HG02678 (cell line): ENCODE measurements around the gene MDFI.

Experiments
- ATAC-seq: cut with Tn5 transposase; IDR thresholded peaks from one replicate; pipeline ENCODE4 v1.9.1; 2021; ENCODE audit warnings: mild to moderate bottlenecking, moderate library complexity; ENCODE audit not compliant: unreplicated experiment

Gene MDFI, protein sequence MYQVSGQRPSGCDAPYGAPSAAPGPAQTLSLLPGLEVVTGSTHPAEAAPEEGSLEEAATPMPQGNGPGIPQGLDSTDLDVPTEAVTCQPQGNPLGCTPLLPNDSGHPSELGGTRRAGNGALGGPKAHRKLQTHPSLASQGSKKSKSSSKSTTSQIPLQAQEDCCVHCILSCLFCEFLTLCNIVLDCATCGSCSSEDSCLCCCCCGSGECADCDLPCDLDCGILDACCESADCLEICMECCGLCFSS

DNA sequence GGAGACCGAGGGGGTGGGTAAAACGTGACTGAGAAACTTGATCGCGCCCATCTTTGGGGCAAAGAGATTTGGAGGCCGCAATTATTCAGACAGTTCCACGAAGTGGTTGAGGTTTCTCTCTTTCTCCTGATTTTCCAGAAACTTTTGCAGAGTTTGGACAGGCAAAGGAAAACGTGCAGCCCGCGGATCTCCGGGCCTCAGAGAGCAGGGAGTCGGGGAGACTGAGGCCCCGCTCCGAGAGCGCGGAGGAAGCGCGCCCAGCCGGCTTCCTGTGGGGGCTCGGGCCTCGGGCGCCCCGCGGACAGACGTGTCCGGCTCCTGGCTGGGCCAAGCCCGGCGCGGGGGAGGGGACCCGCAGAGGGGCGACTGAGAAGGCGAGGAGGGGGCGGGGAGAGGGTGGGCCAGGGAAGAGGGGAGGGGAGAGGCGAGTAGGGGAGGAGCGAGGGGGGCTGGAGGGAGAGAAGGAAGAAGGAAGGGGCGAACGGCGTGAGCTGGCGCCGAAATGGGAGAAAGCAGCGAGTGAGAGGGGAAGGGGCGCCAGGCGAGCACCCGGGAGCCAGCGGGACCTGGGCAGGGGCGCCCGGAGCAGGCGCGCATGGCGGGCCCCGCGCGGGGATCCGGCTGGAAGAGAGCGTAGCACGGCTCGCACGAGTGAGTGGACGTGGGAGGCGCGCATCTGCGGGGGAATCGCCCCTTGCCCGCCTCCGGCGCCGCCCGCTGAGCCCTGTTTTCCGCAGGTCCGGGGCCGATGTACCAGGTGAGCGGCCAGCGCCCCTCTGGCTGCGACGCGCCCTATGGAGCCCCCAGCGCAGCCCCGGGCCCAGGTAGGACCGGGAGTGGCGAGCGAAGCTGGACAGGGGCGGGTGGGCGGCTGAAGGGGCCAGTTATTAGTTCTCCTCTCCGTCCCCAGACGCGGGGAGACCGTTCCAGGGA, at the start of gene MDFI:
TSS of gene MDFI (plus strand) at position 467 of the 933 bp plus-strand sequence. CDS start at position 749, 282 bp downstream.
- no peak for ATAC-seq

DNA sequence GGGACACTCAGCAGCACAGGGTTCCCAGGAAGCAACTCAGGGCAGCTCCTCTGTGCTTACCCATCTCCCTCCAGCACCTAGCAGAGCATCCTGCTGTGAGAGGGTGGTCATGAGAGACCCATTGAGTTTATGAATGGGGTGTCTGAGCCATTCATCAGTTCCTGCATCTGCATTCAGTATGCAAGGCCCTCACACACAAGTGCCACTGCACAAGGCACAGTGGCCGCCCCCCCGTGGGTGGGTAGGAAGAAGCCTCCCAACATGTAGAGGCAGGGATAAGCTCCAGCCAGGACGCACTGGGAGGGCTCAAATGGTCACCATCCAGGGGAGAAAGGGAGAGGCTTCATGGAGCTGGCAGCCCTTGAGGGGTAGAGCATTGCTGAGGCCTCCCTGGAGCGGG, 49.0 kb upstream of the MDFI start:
- ATAC-seq = no peak

DNA sequence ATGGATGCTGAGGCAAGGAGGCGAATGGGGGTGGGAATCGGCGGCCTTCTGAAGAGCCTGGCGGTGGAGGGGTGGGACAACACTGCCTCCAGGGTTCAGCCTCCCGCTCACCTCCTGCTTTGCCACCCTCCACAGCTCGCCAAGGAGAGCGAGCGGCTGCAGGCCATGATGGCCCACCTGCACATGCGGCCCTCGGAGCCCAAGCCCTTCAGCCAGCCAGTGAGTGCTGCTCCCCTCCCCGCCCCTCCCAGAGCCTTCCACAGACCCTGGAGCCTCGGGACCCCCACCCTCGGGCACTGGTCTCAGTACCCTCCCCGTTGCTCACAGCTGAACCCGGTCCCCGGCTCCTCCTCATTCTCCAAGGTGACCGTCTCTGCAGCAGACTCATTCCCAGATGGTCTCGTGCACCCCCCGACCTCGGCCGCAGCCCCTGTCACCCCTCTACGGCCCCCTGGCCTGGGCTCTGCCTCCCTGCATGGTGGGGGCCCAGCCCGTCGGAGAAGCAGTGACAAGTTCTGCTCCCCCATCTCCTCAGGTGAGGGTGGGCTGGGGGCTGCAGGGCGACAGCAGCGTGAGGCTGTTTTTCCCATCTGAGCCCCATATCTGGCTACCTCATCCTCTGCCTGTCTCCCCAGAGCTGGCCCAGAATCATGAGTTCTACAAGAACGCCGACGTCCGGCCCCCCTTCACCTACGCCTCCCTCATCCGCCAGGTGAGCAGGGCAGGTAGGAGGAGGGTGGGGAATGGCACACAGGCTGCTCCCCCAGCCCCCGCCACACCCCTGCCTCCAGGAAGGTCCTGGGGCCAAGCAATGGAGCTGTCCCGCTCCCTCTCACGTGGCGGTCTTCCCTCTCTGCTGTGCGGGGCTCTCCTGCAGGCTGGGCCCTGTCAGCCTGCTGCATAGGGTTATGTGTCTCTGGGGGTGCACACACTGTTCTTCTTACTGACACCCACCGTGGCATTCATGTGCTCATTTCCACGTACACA, 48.3 kb upstream of the MDFI start:
- no peak for ATAC-seq

DNA sequence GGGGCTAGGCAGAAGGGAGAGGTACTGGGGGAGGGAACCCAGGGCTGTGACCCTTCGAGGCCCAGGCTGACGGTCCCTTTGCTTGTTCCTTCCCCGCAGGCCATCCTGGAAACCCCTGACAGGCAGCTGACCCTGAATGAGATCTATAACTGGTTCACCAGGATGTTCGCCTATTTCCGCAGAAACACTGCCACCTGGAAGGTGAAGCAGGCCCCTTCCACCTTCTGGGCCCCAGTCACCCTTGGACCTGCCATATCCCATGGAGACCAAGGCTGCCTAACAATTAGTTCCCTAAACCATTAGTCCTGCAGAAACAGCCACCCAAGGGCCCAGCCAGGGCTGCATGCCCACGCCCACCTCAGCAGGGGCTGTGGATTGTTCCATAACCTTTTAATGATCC, 47.1 kb upstream of the MDFI start:
- no peak for ATAC-seq

DNA sequence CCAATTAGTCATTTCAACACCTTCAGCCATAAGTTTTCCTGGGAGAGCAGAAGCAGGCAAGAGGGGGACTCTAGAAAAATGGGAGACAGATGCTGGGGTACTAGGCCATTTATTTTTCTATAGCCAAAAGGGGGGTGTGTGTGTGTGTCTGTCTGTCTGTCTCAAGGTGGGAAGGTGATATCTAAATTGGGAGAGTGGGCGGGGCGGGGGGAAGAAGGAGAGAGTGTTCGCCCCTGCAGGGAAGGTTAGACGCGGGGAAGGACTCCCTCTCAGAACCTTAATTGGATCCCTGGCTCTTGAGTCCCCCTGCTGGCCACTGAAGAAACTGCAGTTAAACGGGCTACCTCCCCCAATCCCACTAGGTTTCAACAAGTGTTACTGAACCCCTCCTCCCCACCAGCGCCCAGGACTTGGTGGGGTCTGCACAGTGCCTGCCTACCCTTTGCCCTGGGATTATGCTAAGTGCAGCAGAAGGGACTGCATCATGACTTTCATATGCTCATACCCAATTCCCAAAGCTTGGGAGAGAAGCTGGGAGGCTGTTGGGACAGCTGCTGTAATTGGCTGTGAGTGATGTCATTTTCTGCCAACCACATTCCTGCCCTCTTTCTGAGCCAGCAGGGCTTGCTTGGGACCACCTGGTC, 46.3 kb upstream of the MDFI start:
- ATAC-seq = no peak

DNA sequence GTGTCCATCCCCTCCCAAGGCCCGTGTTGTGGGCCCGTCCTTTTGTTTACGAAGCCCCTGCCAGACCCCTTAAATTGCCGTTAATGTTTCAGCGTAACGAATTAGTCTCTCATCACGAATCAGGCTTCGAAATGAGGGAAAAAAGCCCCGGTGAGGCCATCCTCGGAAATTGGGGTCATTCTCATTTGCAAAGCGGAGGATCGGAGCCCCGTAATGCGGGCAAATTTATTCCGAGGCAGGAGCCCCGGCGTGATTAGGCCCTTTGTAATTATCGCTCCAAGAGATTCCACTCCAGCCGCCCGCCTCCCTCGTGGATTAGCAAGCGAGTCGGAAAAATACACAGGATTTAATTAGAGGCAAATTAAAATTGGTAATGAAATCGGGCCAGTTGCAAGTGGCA, 44.9 kb upstream of the MDFI start:
- no peak for ATAC-seq

DNA sequence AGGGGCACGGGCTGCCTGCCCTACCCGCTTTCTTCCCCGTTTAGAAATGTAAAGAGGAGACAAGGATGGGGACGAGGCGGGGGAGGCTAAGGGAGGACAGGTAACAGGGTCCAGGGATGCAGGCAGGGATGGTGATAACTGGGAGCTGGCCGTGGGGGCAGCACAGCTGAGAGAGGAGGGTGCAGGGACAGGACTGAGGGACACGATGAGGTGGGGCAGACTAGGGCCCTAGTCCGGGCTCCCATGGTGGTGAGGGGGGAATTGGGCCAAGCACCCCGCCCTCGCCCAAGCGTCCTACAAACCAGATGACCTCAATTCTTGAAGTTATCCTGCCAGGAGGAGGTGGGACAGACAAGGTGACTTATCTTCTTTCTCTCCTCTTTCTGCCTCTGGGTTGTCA, 44.4 kb upstream of the MDFI start:
- no peak for ATAC-seq

DNA sequence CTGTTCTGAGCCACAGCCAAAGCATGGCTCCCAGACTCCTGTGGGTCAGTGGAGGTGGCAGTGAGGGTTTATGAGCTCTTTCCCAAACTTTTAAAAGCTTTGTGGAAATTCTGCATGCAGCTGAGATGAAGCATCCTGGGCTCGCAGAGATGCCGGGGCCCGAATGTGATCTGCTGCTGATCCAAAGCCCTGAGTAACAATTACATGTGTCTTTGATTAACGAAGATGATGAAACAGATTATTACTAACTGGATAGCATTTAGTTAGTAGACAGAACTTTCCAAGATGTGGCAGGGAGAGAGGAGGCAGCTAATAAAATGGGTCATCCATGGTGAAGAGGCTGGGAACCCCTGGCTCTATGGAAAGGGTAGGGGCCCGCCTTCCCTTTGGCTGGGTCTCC, 43.9 kb upstream of the MDFI start:
- ATAC-seq = no peak

DNA sequence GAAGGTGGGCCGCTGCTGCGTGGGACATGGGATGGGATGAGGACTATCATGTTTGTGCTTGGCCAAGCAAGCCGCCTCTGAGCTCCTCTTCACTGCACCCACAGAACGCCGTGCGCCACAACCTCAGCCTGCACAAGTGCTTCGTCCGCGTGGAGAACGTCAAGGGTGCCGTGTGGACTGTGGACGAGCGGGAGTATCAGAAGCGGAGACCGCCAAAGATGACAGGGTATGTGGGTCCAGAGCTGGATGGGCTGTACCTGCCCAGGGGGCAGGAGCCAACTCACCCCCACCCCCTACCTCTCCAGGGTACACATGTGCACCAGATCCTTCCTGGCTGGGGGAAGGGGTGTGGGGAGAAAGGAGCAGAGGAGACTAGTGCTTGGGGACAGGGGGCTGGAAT, 43.5 kb upstream of the MDFI start:
- no peak for ATAC-seq

DNA sequence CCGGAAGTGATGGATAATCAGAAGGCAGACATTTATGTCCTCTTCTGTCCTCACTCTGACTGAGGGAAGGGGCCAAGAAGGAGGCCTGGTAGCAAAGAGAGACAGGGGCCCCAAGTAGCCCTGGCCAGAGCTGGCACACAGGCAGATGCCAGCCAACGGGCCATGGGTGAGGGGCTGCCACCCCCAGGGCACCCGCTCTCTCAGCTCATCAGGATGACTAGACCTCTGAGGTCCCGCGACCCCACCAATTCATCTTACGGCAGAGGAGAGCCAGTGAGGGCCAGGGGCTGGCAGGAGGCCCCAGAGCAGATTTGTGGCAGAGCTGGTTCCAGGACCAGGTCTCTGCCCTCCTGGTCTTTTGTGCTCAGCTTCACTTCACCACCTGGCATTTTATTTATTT, 43.1 kb upstream of the MDFI start:
- no peak for ATAC-seq

DNA sequence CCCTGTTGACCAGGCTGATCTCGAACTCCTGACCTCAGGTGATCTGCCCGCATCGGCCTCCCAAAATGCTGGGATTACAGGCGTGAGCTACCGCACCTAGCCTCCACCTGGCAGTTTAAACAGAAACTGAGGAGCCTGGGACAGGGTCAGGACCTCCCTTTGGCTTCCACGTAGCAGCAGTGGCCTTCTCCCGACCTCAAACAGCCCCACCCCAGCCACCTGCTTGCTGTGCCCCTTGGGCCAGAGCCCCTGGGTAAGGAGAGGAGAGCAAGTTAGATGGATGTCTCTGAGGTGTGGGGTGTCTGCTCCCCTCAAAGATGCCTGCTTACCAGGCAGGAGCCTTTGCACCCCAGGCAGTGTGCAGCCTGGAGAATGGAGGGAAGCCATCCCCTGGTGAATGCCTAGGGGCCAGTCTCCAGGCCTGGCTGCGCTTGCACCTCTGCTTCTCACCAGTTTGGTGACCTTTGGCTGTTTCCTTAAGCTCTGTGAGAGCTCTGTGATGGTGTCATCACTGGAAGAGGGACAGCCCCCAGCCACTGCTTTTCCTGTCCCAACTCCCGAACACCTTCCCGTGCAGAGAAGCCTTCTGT, 42.1 kb upstream of the MDFI start:
- no peak for ATAC-seq

DNA sequence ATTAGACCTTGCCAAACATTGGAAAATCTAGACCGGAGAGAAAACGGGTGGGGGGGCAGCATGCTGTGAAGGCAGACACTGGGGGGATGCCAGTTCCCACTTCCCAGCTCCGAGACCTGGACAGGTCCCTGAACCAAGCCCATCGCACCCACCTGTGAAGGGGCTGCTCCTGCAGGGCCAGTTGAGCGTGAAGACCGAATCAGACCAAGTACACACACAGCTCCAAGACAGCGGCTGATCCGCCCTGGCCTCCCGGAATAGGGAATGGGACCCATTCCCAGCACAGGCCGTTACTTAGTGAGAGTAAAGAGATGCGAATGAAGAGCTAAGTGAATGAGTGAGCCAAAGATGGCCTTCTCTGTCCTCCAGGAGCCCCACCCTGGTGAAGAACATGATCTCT, 41.5 kb upstream of the MDFI start:
- ATAC-seq = no peak

DNA sequence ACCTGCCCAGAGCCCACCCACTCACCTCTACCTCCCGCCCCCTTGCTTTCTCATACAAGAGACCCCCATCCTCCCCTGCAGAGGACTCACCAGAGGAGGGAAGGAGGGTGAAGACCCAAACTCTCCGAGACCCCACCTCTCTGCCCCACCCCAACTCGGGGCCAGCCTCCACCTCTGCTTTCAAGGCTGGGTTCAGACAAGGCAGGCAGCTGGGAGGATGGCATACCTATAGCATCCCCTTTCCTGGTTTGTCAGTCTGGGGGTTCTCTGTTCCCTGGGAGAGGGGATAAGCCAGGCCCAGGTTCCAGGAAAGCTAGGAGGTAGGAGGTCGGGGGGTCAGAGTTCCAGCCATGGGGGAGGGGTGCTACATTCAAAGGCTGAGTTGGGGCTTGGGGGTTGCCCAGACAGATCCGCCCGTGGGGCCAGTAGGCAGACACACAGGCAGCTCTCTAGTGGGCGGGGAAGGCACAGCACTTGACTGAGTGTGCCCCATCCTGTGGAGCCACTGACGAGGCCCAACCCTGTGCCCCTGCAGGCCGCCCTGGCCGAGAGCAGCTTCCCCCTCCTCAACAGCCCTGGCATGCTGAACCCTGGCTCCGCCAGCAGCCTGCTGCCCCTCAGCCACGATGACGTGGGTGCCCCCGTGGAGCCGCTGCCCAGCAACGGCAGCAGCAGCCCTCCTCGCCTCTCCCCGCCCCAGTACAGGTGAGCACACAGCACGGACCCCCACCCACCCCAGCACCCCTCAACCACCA, 40.8 kb upstream of the MDFI start:
- no peak for ATAC-seq

DNA sequence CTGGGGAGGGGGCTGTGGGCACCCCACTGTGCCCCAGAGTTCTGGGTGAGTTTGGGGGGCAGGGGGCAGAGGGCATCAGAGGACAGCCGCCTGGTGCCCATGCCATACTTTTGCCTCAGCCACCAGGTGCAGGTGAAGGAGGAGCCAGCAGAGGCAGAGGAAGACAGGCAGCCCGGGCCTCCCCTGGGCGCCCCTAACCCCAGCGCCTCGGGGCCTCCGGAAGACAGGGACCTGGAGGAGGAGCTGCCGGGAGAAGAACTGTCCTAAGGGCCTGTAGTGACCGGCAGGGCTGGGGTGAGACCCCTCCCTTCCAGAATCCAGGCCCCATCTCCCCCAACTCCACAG, 39.6 kb upstream of the MDFI start:
- ATAC-seq = no peak

DNA sequence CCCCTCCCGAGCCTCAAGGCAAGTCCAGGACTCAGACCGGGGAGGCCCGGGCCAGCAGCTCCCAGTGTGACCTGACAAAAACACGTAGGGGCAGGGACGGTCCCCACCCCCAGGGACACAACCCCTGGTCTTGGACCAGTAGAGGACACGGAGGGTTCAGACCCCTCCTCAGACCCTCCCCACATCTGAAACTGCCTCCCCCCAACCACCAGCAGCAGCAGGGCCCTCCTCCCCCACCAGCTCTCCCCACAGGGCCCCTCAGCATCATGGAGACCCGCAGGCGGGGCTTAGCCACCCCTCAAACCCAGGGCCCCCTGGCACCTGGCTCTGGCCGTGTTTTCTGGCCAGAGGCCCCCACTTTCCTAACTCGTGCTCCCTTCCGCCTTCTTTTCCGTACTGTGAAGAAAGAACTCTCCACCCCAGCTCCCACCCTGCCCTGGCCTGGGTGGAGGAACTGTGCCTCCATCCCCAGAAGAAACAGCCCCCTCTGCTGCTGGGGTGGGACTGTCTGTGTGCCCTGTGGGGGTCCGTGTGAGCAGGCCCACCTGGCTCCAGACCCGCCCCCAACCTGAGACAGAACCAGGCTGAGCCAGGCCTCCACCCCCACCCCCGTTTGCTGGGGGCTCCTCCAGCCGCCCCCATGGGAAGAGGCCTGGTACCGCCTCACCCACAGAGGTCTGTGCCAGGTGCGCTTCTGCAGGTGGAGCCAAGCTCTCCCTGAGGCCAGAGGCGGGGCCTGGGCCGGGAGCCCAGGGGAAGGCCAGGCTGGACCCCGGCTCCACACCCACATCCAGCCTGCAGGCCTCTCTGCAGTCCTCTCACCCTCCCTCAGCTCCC, 39.0 kb upstream of the MDFI start:
- ATAC-seq = no peak

DNA sequence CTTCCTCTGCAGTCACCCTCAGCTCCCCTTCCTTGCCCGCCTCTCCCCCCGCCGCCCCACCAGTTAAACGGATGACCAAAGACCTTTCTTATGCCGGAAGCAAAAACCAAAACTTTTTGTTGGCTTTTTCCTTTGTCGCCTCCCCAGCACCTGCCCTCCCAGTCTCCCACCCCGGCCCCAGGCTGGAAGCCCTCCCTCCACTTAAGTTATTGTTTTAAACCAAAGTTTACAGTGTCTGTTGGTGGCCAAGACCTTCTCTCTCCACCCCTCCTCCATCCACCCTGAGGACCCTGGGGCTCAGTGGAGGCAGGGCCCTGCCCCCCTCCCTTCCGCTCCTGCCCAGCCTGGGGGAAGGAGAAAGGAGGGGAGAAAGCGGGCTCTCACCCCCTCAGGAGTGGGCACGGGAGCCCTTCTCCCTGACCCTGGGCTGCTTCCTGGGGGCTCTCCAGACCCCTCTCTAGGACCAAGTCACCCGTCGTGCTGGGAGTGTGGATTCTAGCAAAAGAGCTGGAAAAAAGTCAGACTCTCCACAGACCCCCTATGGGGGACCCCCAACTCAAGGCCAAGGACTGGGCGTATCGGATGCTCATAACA, 38.3 kb upstream of the MDFI start:
- no peak for ATAC-seq

DNA sequence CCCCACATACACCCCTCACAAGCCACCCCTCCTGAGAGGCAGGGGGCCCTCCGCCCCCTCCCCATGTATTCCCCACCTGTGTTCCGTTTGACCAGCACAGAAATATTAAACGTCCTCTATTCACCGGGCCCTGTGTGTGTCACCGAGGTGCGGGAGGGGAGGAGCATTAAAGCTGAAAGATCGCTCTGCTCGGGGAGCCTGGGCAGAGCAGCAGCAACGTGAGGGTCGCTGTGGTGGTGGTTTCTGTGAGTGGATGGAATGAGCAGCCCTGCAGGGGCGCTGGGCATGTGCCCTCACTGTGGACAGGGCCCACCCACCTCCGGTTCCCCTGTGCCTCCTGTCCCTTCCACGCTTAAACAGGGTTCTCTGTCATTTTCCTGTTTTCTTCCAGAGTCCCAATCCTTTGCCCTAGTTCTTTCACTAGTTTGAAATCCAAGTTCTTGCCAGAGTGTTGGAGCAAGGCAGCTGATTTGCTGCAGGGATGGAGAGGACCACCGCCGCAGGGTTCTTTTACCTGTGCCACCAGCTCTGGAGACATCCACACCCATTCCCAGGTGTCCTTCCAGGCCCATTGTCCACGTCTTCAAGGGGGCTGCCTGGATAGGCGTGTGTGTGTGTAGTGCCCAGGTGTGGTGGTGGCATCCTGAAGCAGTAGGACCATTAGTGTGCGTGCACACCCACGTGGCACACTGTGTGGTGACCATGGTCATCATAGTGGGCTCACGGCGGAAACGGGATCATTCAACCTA, 37.6 kb upstream of the MDFI start:
- no peak for ATAC-seq

DNA sequence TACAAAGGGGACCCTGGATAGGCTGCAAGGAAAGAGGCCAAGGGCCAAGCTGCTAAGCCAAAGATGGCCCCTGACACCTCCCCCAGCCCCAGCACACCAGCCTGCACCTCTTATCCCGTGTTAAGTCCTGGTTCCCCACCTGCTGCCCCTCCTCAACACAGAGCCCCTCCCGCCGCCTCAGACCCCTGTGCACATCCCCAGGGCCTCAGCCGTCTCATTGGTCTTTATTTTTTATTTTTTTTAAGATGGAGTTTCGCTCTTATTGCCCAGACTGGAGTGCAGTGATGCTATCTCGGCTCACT, 37.1 kb upstream of the MDFI start:
- no peak for ATAC-seq
